ENCODE measurements around the gene MORC2. TPM values are rescaled to one million over a fixed set of nuclear protein-coding genes. Genes with fewer than 3 reads are reported as not detected.

Gene MORC2
- total and polyA plus RNA-seq, 10 of the 15 experiments (the other 5 are each of a cell fraction or from before 2014, with no cell fraction given) = 1.7 to 16.3 (median 9.0) TPM

- H3K9ac ChIP-seq (ENCODE audit: control insufficient read depth, insufficient read depth, low read length) = no peak overlapping the region
- ChIA-PET RAD21 (ENCODE audit: unreplicated experiment) (no interaction called here), SMC1A (ENCODE audit: uncharacterized antibody, unreplicated experiment) (interaction anchor here (0.7 to 2.1 kb wide), 3 partner anchors 10 to 16 kb away, joined by 3 to 7 read pairs (median 3); no protein-coding TSS in a partner anchor), POLR2A (no interaction called here), CTCF (interaction anchor here (1.0 to 5.9 kb wide), 6 partner anchors 11 to 466 kb away, joined by 3 to 45 read pairs (median 4); no protein-coding TSS in a partner anchor)
- H4K20me1 ChIP-seq (ENCODE audit: control insufficient read depth, insufficient read depth) = no peaks in the 10 kb centered on the region
- TF ChIP-seq NKRF (conservative IDR thresholded peaks at IDR 0.05) (no peak), EED (IDR thresholded peaks at IDR 0.05; ENCODE audit: low read depth) (no peak), MEF2A (IDR thresholded peaks at IDR 0.05; ENCODE audit: insufficient read depth, low read depth, low read length) (no peak), MXI1 (IDR thresholded peaks at IDR 0.05; ENCODE audit: low read depth, low read length) (no peak), POLR2AphosphoS2 (IDR thresholded peaks at IDR 0.05; ENCODE audit: low read depth, low read length) (no peak), SUZ12 (IDR thresholded peaks at IDR 0.05; ENCODE audit: unreplicated experiment) (no peak), E2F4 (IDR thresholded peaks at IDR 0.05; ENCODE audit: low read depth, low read length) (no peak), MYC (IDR thresholded peaks at IDR 0.05; ENCODE audit: insufficient read depth, insufficient read length, insufficient replicate concordance, low read length, severe bottlenecking) (no peak), JUND (IDR thresholded peaks at IDR 0.05; ENCODE audit: low read depth, low read length) (no peak), TARDBP (IDR thresholded peaks at IDR 0.05; ENCODE audit: borderline replicate concordance) (no peak), RUNX3 (IDR thresholded peaks at IDR 0.05; ENCODE audit: low read length) (no peak), REST (IDR thresholded peaks at IDR 0.05; ENCODE audit: low read depth, low read length) (no peak), BACH1 (IDR thresholded peaks at IDR 0.05; ENCODE audit: borderline replicate concordance) (no peak), EGR1 (IDR thresholded peaks at IDR 0.05; ENCODE audit: borderline replicate concordance in 1 of 2, low read depth in 2 of 2, low read length in 2 of 2) (no peak), SMC3 (IDR thresholded peaks at IDR 0.05; ENCODE audit: borderline replicate concordance, low read length) (no peak), CHD2 (IDR thresholded peaks at IDR 0.05; ENCODE audit: borderline replicate concordance, low read depth, low read length) (no peak)
- 53% methylated on average over 2 of the region's 2 CpGs for WGBS (ENCODE audit: insufficient coverage, insufficient replicate concordance, low lambda C conversion rate, missing lambda C conversion rate)
- ATAC-seq (no peak), DNase-seq (ENCODE audit: low read depth, low spot score) (no peak), FAIRE-seq (no peak)
- H3K4me2 ChIP-seq (ENCODE audit: control insufficient read depth, insufficient read depth) = no peak overlapping the region
- no peak overlapping the region for H2AFZ ChIP-seq (ENCODE audit: control insufficient read depth, low read depth, low read length)
- intact Hi-C loops (cut with micrococcal nuclease; ENCODE audit: unreplicated experiment) = no loop called here
- in situ Hi-C loops (cut with MboI) = loop anchor here (25.0 kb wide), 2 partner anchors 148 to 273 kb away; partner anchors contain the start of gene SLC35E4
- H3K27me3 ChIP-seq (replicated peaks in 1 of 2; ENCODE audit: control insufficient read depth in 2 of 2, insufficient read depth in 2 of 2, low read length in 1 of 2) = no peaks in the 10 kb centered on the region
- H3K4me3 ChIP-seq = no peak overlapping the region
- H3K4me1 ChIP-seq (ENCODE audit: control insufficient read depth, insufficient read depth, low read length) = no peaks in the 10 kb centered on the region
- BruUV-seq (replicated peaks) = TSS peak; percentile 37
- H3K79me2 ChIP-seq (ENCODE audit: control insufficient read depth, insufficient read depth, low read length) = no peaks in the 10 kb centered on the region
- H3K9me3 ChIP-seq (replicated peaks; ENCODE audit: control insufficient read depth, insufficient read depth, low read length) = no peaks in the 10 kb centered on the region; the same call in 2 of the 3 replicates
- H3K27ac ChIP-seq (ENCODE audit: control insufficient read depth, insufficient read depth) = no peak overlapping the region
- peaks cover 0 to 3% of the 10 kb centered on the region in 2 experiments; a peak in 2 of 4 replicates for H3K36me3 ChIP-seq (ENCODE audit: control insufficient read depth in 2 of 2, insufficient read depth in 2 of 2, low read length in 1 of 2)
These were observed 58.2 kb downstream of the MORC2 start for GRCh38 chr22:30910358-30910757.

Measured in GM12878 (cell line).